ELR (cell line): ENCODE data around the gene CERS6.

ENCODE experiments used
- DNase-seq: peaks from one replicate; pipeline ENCODE4 v3.0.0-alpha.2; 2015; ENCODE audit warnings: low read depth

CERS6 gene

DNA sequence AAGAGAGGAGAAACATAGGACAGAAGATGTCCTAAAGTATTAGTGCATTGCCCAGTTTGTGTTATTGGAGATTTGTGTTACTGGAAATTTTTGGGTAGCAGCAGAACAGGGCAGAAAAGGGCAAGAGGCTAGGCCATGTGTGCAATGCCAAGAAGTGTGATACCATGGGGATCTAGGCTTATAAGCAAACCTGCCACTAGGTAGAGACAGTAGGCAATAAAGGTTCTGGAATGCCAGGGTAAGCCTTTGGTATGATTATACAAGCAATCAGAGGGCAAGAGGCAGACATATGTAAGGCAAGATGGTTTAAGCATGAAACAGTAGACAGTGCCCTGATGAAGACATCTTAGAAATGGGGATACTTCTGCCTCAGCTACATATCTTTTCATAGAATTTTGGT is 12.3 kb upstream of the CERS6 start:
- DNase-seq: no peak

DNA sequence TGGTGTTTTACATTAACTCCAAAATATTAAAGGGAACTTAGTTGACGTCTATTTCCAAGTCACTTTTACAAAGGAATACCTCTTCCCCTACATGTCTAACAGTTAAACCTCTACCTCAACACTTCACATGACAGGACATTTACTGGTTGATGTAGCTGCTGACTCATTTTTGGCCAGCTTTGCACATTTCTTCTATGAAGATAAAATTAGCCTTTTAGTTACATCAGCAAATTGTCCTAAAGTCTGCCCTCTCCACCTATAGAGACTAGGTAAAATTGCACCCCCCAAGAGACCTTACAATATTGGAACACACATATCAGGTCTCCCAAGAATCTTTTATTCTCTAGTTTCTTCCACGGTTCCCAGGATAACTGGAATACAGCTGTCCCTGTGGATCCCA is 10.1 kb upstream of the CERS6 start:
- DNase-seq: no peak

DNA sequence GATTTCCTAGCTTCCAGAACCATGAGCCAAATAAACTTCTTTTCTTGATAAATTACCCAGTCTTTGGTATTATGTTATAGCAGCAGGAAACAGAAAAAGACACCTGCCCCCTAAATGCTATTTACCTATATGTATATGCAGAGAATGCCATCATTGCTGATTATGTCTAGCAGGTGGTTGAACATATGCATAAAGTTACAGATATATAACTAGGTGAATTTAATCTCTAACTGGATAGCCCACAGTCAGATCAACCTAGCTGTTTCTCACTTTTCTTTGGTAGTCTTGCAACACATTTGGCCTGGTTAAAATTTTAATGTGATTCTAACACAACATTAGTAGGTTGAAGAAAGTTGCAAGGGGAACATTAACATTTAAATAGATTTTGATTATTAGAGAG is 7.1 kb upstream of the CERS6 start:
- DNase-seq: no peak

DNA sequence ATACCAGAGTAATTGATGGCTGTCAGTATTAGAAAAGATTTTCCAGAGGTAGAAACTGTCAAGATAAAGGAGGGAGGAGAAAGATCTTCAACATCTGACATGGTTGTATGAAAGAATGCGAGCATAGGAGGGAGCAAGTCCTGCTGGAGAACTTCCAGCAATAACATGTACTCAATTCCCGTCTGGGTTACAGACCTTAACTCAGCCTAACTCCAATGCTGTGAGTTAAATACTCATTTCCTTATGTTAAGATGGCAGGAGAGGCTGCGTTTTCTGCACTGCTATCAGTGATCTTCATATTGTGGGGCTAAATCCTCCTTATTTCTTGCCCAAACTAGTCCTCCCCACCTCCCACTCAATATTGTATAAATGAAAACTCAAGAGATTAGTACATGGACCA is 6.7 kb upstream of the CERS6 start:
- no peak for DNase-seq

DNA sequence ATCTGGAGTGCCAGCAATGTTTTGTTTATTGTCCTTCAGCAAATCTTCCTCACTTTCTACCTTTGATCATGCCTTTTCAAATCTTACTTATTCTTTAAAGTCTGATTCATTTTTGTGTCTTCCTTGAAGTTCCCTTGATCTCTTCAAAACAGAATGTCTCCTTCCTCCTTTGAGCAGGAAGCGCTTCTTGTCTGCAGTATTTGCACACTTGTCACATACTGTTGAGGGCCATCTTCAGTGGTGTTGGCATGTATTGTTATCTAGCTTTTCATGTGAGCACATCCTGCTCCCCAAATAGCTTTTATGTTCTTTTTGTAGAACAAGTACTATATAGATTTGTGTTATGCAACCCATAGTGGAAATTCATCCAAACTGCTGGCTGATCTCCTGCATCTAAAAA is 5.9 kb upstream of the CERS6 start:
- no peak for DNase-seq

DNA sequence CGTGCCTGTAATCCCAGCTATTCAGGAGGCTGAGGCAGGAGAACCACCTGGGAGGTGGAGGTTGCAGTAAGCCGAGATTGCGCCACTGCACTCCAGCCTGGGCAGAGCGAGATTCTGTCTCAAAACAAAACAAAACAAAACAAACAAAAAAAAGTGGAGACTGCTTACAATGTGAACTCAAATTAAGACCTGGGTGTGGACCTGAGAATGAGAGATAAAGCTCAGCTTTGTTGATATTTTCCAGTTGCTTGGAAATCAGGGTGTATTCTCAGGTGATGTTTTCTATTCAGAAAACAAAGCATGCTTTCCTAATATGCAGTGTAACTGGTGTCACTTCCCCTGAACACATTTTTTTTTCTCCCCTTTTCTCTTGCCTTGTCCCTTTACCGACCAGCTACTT is 5.3 kb upstream of the CERS6 start:
- DNase-seq: no peak

DNA sequence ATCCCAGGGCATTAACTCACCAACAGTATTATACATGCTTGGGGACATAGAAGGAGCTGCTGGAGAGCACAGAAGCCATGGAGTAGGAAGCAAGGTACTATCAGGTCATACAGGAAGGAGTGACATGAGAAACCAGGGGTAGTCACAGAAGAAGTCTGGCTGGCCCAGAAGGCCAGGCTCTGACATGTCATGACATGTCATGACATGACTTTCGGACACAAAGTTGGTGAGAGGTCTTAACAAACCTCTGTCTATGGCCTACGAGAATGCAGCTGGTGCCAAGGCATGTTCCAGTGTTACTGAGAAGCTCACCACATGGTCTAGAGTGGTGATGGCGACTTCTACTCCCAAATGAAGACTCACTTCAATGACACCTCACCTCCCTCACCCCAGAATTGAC is 3.3 kb upstream of the CERS6 start:
- no peak for DNase-seq

DNA sequence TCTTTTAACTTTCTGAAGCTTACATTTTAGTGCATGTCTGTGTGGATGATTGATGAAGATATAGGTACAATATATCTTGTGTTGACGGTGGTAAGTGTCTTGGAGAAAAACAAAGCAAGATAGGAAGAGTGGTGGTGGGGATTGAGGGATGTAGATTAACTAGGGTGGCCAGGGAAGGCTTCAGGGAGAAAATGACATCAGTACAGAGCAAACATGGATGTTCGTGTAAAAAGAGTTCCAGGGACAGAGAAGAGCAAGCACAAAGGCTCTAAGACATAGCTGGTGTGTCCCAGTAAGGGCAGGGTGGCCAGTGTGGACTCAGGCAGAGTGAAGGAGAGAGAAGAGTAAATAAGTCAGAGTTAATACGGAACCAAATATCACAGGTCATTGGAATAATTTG is 2.7 kb upstream of the CERS6 start:
- no peak for DNase-seq

DNA sequence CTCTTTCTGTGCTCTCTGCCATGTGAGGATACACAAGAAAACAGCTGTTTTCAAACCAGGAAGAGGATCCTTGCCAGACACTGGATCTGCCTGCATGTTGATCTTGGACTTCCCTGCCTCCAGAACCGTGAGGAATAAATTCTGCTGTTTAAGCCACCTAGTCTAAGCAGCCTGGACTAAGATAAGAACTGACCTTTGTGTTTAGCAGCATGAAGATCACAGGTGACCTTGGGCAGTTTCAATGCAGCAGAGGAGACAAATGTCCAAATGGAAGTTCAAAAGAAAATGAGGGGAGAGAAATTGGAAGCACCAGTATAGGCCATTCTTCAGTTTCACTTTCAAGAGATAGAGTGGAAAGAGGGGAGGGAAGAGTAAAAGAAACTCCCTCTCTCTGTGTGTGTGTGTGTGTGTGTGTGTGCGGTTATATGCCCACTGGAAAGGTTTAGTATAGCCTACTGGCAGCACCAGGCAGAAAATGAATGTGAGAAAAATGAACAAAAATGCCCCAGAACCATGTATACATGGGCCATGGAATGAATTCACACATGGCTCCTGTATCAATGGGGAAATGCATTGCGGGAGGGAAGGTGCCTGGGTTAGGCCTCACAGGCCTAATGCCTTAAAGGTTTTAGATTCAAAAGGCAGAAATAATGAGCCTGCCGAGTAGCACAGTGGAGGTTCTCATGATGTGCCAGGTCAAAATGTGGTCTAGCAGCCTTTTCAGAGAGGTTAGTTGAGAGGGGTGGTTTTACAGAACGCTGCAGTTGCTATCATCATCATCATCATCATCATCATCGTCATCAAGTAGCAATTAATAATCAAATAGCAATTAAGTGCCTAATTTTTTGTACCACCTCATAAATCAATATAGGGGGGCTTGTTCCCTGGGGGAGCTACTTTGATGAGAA is 1.1 kb upstream of the CERS6 start:
- peak; percentile 13 for DNase-seq

DNA sequence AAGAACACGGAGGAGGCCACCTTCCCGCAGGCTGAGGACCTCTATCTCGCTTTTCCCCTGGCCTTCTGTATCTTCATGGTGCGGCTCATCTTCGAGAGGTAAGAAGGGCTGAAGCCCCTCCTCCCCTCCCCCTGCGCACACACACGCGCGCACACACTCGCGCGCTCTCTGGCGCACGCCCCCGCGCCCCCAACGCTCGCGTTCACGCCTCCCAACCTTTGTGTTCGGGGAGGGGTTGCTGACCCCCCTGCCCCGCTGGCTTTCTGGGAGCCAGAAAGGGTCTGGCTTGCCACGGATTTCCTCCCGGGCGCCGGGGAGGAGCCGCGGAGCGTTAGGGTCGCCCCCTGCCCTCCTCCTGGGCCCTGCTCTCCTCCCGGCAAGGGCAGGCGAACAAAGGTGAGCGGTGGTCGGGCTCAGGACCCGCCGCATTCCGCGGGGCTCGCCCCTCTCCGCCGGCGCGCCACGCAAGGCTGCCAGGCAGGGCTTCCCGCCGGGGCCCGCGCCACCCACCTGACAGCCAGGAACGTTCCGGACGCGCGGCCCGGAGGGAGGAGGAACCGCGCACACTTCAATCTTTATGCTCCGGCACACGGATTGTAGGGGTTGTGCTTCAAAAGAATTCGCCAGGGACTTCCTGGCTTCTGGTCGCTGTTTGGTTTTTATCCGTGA is 583 bp downstream of the CERS6 start:
- peak; percentile 63 for DNase-seq

DNA sequence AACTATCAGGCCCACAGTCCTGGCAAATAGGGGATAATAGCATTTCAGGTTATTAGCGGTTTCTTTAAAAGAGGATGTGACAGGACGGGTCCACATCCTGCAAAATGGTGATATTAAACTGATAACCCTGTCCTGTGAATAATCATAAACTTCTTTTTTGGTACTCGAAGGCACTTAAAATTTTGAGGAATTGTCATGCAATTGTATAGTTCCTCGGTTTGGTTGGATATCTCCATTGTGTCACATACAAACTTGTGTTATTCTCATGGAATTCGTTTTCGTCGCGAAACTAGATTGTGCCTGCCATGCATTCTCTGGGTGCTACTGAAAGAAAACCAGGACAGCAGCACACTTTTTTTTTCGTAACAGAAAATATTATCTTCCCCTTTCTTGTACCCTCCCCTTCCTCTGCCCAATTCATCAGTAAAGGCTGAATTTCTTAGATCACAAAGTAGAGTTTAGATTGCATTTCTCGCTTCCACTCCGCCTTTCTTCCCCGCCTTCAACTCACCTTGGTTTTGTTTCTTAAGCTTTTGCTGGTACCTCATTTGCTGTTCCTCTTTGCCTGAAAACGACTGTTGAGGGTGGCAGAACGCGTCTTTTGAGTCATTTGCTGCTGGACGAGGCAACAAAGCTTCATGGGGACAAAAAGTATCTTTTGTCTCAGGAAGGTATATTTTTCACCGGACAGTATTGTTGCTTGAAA is 1.3 kb downstream of the CERS6 start:
- peak; percentile 15 for DNase-seq

DNA sequence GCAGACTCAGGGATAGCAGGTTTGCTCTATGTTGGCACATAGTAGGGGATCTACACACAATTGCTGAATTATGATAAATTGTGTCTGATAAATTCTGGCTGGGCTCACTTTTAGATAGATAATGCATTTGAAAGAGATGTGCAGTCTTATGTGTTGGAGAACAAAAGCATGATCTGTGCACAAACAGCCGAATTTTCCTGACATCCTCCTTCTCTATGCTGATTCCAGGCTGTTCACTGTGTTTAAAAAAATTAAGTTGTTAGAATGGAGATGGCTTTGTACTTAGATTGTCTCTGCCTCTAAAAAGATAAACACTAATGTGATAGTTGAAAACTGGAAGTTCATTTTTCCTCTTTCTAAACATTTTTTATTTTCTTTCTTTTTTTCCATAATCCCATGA is 2.1 kb downstream of the CERS6 start:
- DNase-seq: no peak

DNA sequence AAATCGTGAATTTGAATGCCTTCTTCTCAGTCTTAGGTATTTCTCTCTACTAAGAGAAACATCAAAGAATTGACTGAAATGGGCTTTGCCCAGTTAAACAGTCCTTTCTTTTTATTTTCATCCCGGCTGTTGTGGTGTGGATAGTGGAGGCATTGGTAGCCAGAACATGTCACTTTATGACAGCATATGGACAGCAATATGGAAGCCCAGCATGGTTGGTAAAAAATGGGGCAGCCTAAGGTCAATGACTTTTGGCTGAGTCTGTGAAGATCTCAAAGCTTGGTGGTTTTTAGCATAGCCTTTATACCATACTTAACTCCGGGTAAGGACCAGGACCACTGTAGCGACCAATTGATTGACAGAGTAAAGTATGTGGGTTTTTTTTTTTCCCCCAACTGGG is 3.2 kb downstream of the CERS6 start:
- DNase-seq: no peak

DNA sequence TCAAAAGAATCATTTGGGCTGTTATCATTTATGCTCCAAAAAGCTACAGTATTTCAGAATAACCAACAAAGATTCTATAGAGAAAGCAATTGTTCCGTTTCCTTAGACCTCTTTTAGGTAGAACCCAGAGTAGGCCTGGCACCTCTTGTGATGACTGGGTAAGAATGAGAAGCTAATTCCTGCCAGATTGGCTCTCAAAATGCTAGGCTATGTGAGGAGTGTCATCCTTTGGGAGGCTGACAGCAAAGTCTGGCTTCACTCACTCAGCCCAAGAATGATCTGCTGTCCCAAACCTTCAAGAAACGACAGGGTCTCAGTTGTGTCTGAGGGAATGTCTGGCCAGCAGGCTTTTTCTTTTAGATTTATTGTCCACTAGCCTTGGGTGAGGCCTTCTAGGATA is 4.5 kb downstream of the CERS6 start:
- DNase-seq: no peak

DNA sequence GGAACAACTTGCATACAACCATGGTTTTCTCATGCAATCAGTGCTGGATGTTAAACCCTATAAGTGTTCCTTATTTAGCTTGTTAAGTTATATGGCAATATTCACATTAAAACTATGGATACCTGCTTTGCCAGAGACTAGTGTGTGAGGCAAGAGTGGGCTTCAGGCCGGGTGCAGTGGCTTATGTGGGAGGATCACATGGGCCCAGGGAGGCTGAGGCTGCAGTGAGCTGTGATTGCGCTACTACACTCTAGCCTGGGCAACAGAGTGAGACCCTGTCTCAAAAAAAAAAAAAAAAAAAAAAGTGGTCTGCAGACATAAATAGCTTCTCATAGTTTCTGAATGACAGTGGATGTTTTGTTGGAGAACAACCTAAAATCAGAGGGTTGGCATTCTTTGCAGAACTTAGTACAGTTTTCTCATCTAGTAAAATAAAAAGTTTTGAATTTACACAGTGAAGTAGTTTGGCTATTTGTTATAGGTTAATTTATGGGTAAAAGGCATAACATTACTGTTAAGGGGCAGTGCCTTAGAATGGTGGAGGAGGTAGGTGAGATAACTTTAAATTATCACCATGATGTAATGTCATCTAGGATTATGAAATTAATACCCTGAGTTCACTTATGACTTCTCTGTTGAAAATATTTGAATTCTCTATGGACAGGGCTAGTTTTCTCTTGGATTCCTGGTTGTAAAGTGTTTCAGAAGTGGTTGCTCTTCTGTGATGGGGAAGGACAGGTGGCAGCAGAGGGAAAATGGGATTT is 5.3 kb downstream of the CERS6 start:
- DNase-seq: no peak

DNA sequence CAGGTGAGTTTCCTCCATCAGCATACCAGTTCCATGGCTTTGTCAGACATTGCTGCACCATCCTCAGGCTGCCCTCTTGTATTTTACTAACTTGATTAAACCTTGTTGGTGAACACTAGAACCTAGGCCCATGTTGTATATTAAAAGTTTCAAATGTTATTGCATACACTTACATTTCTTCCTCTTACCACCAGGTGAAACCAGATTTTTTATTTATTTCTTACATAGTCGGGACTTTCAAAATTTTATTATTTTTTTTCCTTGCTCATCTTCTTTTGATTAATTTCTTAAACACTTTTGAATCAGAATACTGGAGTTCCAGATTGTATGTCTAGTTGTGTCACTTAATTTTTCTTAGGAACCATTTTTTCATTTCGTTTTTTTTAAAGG is 5.9 kb downstream of the CERS6 start:
- no peak for DNase-seq

DNA sequence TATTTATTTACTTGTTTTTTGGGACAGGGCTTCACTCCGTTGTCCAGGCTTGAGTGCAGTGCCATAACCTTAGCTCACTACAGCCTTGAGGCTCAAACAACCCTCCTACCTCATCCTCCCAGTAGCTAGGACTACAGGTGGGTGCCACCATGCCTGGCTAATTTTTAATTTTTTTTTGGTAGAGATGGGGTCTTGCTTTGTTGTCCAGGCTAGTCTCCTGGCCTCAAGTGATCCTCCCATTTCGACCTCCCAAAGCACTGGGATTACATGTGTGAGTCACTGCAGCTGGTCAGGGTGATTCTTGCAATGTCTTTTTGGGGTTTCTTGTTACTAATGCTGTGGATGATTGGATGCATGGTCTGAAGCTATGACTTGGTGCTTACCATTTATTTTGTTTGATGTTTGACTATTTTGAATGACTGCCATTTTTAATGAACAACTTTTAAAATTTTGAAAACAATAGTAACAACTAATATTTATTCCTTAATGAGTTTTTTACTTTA is 6.5 kb downstream of the CERS6 start:
- DNase-seq: peak; percentile 24

DNA sequence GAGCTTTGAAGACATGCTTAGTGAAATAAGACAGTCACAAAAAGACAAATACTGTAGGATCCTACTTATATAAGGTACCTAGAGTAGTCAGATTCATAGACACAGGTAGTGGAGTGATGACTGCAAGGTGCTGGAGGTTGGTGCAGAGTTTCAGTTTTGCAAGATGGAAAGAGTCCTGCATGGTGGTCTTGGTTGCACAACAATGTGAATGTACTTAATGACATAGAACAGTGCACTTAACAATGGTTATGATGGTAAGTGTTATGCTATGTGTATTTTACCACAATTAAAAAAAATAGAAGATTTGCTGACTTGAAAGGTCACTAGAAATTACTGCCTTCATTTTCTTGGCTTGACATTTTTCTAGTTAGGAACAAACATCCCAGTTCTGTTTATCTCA is 9.5 kb downstream of the CERS6 start:
- DNase-seq: no peak

DNA sequence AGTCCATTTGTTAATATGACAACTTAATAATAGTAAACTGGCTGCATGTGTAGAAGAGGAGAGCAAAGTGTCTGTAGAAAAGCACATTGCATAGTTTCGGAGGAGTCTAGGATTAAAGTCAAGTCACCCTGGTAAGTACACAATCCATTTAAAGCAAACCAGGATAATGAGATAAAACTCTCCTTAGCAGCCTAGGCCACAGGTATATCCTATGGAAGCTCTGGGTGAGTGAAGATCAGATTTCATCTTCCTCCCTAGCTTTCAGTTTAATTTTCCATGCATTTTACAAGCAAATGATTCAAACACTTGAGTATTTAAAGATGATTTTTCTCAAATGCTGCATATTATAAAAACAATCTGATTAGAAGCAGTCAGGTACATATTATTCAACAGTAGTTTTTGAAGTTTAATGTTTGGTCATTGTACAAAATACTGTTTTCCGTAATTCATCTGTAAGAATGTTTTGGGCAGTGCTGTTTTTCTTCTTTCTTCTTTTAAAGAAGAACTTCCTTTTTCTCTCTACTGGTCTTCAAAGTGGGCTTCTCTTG is 10.2 kb downstream of the CERS6 start:
- DNase-seq: no peak

DNA sequence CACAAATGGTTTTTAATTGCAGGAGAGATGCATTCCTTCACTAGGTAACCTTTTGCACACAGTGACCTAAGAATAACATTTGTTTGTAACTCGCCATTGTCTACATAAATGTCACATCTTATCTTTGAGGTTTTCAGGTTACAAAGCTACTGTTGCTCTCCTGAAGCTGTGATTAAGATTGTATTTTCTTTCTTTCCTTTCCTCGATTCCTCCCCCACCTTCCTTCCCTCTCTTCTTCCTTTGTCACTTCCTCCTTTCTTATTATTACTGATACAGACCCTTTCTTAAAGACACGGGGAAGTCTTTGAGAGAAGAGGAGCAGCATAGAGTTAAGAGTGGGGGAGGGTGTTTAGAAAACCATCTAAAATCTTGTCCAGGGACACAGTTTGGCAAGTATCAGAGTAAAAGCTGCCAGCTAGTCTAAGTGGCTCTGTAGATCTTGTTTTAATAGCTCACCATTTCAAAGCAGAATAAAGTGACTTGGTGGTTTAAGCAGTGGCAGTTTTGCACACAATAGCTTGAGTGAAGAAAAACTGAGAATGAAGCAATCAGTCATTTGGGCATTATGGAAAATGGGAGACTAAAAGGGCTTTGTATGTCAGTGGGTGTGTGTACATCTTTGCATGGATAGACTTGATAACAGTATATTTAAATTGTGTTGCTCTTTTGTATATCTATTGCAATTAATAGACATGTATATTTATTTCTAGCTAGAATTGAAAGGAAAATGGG is 10.9 kb downstream of the CERS6 start:
- DNase-seq: no peak

DNA sequence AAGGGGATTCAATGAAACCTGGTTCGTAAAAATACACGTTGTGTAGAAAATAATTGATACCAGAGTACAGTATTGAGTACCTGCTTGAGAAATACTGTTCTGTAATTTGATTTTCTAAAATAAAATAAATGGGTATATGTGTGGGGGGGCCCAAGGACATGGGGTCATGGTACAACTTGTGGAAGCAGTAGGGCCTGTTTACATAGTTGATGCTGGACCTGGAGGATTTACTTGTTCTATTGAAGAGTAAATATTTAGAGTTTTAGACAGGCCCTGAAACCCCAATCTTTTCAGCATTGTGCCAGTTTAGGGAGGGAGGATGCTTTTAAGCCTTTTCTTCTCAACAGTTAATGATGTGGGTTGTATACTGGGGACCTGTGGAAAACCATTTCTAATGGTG is 11.7 kb downstream of the CERS6 start:
- DNase-seq: no peak
